Psoas muscle (tissue), 8 donors: ENCODE measurements around the gene KCNAB1. TPM values are rescaled to one million over a fixed set of nuclear protein-coding genes. Genes with fewer than 3 reads are reported as not detected.

Experiments used
- ATAC-seq, 4 donors: fragments of 200-7000 bp; cut with Tn5 transposase; one replicate each; pipeline ENCODE4 v1.9.1; 2020; ENCODE audit warnings: moderate library complexity in 3 of 4, mild to moderate bottlenecking in 2 of 4
- DNase-seq, 2 donors: peaks; one replicate each; pipeline ENCODE4 v3.0.0-alpha.2; 2020
- H3K27ac ChIP-seq: fragments of 200-600 bp; one replicate; pipeline ENCODE4 v1.8.0; 2022
- H3K27me3 ChIP-seq, 3 donors: fragments of 200-600 bp in 1 of 3; one replicate each; pipeline versions ENCODE4 v1.6.1 to v1.8.0; 2013 to 2022; ENCODE audit warnings: low read length in 2 of 3, mild to moderate bottlenecking in 2 of 3, moderate library complexity in 1 of 3; ENCODE audit not compliant: insufficient read depth in 3 of 3
- H3K36me3 ChIP-seq, 2 donors: fragments of 200-600 bp in 1 of 2; one replicate each; pipeline versions ENCODE4 v1.6.1 to v1.8.0; 2013 to 2022; ENCODE audit warnings: low read depth in 1 of 2, mild to moderate bottlenecking in 1 of 2, moderate library complexity in 1 of 2; ENCODE audit not compliant: insufficient read depth in 1 of 2
- H3K4me1 ChIP-seq: fragments of 200-600 bp; one replicate; pipeline ENCODE4 v1.8.0; 2022
- H3K4me3 ChIP-seq: fragments of 200-600 bp; one replicate; pipeline ENCODE4 v1.8.0; 2022; ENCODE audit warnings: mild to moderate bottlenecking
- H3K9me3 ChIP-seq: fragments of 200-600 bp; one replicate; pipeline ENCODE4 v1.8.0; 2022
- WGBS, 3 donors: extraction: QIAGEN DNeasy Blood & Tissue Kit; methylation state at CpG; one replicate each; pipeline versions ENCODE4 v1.1.6 to v1.1.7; 2013; 5-methylcytosine and 5-hydroxymethylcytosine counted together
- intact Hi-C, 2 donors: fragments of 100-400 bp; cut with DNase I; formaldehyde crosslinking; loops; one replicate each; pipeline versions ENCODE4 v1.11.0 to v1.14.2; 2022
- polyA plus RNA-seq, 3 donors: library from polyadenylated mRNA; stranded (reverse); fragments of 200-250 nt; gene quantifications; one replicate each; pipeline ENCODE4 v1.2.3, GENCODE V29; 2013
- total RNA-seq, 4 donors: library from RNA; stranded (reverse); fragmentation: NEBNext Ultra II Directional in 2 of 4; extraction: Animal tissue kit (Norgen Biotek cat#: 25700) in 2 of 4; gene quantifications; one replicate each; pipeline versions ENCODE4 v1.2.1 to v1.2.4, GENCODE V29; 2021 to 2023
- TF ChIP-seq, protein P1 (sequence below): fragments of 200-600 bp; IDR thresholded peaks from one replicate; pipeline ENCODE4 v1.8.0; 2022; ENCODE audit warnings: antibody characterized with exemption
- donor health status: healthy with polysubstance abuse.
- donor health status: DM: no; HTN: no; CAD: no; lungs with moderate emphysema.
- donor health status: Bipolar disorder and iron deficiency.
- donor health status: healthy.
- donor health status: DM: yes; HTN: yes; CAD: no.
- donor health status: DM: no; HTN: no; CAD: no.
- donor health status: DM: no; HTN: no; CAD: no.
- donor health status: DM: yes; HTN: yes; CAD: no.

The KCNAB1 gene
- total and polyA plus RNA-seq, 7 donors: 0.66 to 3.1 (median 0.91) TPM

DNA sequence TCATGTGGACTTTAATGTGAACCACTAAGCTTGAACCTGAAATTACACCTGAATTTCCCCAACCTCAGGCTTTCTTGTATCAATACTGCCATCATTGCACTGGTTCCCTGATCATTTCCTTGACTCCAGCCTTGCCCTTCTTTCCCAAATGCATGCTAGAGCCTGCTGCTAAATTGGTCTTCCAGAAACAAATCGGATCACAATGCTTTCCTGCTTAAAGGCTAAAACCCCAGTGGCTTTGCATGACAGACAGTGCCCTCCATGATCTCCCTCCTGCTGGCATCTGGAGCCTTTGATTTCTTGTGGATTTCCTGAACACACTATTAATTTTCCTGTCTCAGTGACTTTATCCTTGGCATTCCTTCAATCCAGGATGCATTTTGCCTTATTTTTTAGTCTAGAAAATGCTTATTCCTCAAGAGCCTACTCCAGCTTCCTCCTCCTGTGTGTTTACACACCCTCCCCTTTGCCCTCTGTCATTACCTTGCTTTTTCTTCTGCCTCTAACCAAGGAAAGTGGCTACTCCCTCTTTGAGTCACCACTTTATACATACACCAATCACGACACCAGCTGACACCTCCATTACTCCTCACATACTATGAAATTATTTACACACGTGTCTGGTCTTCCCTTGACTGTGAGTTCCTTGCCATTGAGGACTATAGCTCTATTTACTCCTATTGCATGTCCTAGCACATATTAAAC, 214.6 kb downstream of the KCNAB1 start:
- intact Hi-C loops: no loop called here
- no peak for ATAC-seq
- WGBS, 3 donors: 62 to 69% (median 65%) methylated on average over 3 of the region's 3 CpGs
- no peak for DNase-seq
- no peaks in the 10 kb centered on the region for H3K4me1 ChIP-seq
- H3K9me3 ChIP-seq: no peaks in the 10 kb centered on the region
- H3K27me3 ChIP-seq: peaks cover 0 to 5% (median 0%) of the 10 kb centered on the region in 3 donors
- H3K27ac ChIP-seq: no peak overlapping the region
- no peaks in the 10 kb centered on the region for H3K36me3 ChIP-seq
- H3K4me3 ChIP-seq: no peak overlapping the region
- TF ChIP-seq, protein P1, sequence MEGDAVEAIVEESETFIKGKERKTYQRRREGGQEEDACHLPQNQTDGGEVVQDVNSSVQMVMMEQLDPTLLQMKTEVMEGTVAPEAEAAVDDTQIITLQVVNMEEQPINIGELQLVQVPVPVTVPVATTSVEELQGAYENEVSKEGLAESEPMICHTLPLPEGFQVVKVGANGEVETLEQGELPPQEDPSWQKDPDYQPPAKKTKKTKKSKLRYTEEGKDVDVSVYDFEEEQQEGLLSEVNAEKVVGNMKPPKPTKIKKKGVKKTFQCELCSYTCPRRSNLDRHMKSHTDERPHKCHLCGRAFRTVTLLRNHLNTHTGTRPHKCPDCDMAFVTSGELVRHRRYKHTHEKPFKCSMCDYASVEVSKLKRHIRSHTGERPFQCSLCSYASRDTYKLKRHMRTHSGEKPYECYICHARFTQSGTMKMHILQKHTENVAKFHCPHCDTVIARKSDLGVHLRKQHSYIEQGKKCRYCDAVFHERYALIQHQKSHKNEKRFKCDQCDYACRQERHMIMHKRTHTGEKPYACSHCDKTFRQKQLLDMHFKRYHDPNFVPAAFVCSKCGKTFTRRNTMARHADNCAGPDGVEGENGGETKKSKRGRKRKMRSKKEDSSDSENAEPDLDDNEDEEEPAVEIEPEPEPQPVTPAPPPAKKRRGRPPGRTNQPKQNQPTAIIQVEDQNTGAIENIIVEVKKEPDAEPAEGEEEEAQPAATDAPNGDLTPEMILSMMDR: no peak

DNA sequence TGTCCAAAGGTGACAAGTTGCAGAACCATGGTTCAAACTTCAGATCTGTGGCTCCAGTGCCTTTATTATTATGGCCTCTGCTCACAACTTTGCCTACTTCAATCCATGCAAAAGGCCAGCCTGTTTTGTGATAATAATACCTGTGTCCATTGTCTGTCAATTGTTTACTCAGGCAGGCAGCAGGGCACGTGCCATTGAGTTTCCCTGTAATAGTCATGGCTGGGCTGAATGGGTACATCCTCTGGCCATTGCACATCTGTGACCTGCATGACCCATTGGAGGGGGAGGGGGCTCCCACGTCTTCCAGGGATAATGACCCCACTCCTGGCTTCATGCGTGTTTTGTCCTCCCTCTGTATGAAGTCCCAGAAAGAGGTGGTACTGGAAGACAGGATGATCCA, 219.1 kb downstream of the KCNAB1 start:
- no peaks in the 10 kb centered on the region for H3K4me1 ChIP-seq
- 66 to 71% (median 70%) methylated on average over 3 of the region's 3 CpGs for WGBS, 3 donors
- TF ChIP-seq, protein P1: no peak
- no peak for DNase-seq
- no peak overlapping the region for H3K4me3 ChIP-seq
- H3K27me3 ChIP-seq: peaks cover 0 to 5% (median 0%) of the 10 kb centered on the region in 3 donors
- no peaks in the 10 kb centered on the region for H3K36me3 ChIP-seq
- H3K9me3 ChIP-seq: no peaks in the 10 kb centered on the region
- no peak for ATAC-seq
- intact Hi-C loops: no loop called here
- H3K27ac ChIP-seq: no peak overlapping the region

DNA sequence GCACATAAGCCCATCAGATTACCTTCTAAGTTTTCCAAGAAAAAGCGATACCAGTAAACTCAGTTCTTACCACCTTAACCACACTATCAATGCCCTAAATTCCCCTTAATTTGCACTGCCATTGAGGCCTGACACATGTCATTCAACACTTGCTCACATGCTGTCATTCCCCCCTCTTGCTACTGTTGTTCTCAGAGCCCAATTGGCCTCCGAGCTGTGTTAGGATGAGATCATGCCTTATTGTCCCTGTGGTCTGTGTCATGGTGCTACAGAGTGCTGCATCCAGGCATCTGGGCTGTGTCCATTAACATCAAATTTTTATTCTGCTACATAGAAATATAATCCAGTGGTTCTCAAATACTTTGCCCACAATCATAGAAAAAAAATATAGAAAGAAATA, 221.0 kb downstream of the KCNAB1 start:
- Histone ChIP-seq H3K27me3 (peaks cover 0 to 5% (median 0%) of the 10 kb centered on the region in 3 donors), H3K4me3 (no peak overlapping the region), H3K9me3 (no peaks in the 10 kb centered on the region), H3K27ac (no peak overlapping the region), H3K36me3 (no peaks in the 10 kb centered on the region), H3K4me1 (no peaks in the 10 kb centered on the region)
- intact Hi-C loops: no loop called here
- no peak for ATAC-seq
- 77 to 86% (median 77%) methylated on average over 2 of the region's 2 CpGs for WGBS, 3 donors
- no peak for DNase-seq
- TF ChIP-seq, protein P1: no peak

DNA sequence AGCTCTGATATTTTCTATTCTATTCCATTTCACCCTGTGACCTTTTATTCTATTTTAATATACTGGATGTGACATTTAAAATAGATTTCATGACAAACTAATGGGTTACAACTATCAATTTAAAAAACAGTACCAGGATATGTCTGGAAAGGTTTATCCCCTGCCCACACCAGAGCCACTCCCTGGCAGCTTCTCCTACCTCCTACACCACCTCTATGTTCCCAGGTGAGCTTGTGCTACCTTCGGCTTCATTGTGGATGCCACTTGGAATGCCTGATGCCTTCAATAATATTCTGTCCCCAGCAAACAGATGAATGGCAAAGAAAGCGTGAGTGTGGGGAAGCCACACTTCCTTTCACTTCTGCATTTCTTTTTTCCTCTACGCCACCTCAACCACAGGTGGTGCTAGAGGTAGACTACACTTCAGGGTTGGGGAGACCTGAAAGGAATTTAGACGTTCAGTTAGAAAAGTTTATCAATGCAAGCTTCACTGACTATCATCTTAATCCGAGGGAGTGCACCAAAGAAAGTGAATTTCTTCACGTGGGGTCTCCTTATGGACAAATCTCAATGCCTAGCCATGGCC, 221.5 kb downstream of the KCNAB1 start:
- WGBS, 3 donors: 88 to 92% (median 90%) methylated on average over 6 of the region's 6 CpGs
- TF ChIP-seq, protein P1: no peak

More for the DNA sequence above, 221.5 kb downstream of the KCNAB1 start:
- DNase-seq (no peak), ATAC-seq (no peak)
- Histone ChIP-seq H3K4me1 (no peaks in the 10 kb centered on the region), H3K27ac (no peak overlapping the region), H3K4me3 (no peak overlapping the region), H3K36me3 (no peaks in the 10 kb centered on the region), H3K27me3 (peaks cover 0 to 5% (median 0%) of the 10 kb centered on the region in 3 donors), H3K9me3 (no peaks in the 10 kb centered on the region)
- intact Hi-C loops: no loop called here
